DOHH2 (cell line): ENCODE results near the gene GPR45.

Experiments
- H3F3A ChIP-seq: fragments of 200-600 bp; sonication (generic), shearing (Covaris generic); 2 replicates; pipeline ENCODE4 v1.6.0; 2016; ENCODE audit warnings: antibody characterized with exemption, mild to moderate bottlenecking; ENCODE audit not compliant: control insufficient read depth, insufficient read depth
- H3K27ac ChIP-seq: fragments of 200-600 bp; sonication (generic); 2 replicates; pipeline ENCODE4 v1.5.1; 2014; ENCODE audit warnings: low read depth, mild to moderate bottlenecking, low read length, moderate library complexity
- H3K27me3 ChIP-seq: fragments of 200-600 bp; sonication (generic); 2 replicates; pipeline ENCODE4 v1.6.1; 2014; ENCODE audit warnings: mild to moderate bottlenecking, low read length, mixed read lengths; ENCODE audit not compliant: control insufficient read depth
- H3K36me3 ChIP-seq: fragments of 200-600 bp; sonication (generic); 2 replicates; pipeline ENCODE4 v1.6.1; 2014; ENCODE audit warnings: mild to moderate bottlenecking, low read length, moderate library complexity, mixed read lengths; ENCODE audit not compliant: control insufficient read depth
- H3K4me1 ChIP-seq: fragments of 200-600 bp; sonication (generic); 2 replicates; pipeline ENCODE4 v1.6.1; 2014; ENCODE audit warnings: mild to moderate bottlenecking, low read length, mixed read lengths; ENCODE audit not compliant: control insufficient read depth
- H3K4me2 ChIP-seq: fragments of 200-600 bp; sonication (generic); 2 replicates; pipeline ENCODE4 v1.6.0; 2014; ENCODE audit warnings: mild to moderate bottlenecking, low read length, moderate library complexity
- H3K4me3 ChIP-seq: fragments of 200-600 bp; sonication (generic); 2 replicates; pipeline ENCODE4 v1.5.1; 2014; ENCODE audit warnings: mild to moderate bottlenecking, low read length, mixed read lengths
- H3K79me2 ChIP-seq: fragments of 200-600 bp; sonication (generic); 2 replicates; pipeline ENCODE4 v1.6.1; 2014; ENCODE audit warnings: mild to moderate bottlenecking, low read length, mixed read lengths; ENCODE audit not compliant: control insufficient read depth
- H3K9me2 ChIP-seq: fragments of 200-600 bp; sonication (generic); replicated peaks from 2 replicates; pipeline ENCODE4 v1.6.1; 2014; ENCODE audit warnings: mild to moderate bottlenecking, low read length, mixed read lengths; ENCODE audit not compliant: control insufficient read depth
- H3K9me3 ChIP-seq: fragments of 200-600 bp; sonication (generic); 2 replicates; pipeline ENCODE4 v1.6.1; 2014; ENCODE audit warnings: antibody characterized with exemption, low read length, mixed read lengths; ENCODE audit not compliant: control insufficient read depth, insufficient read depth
- H4K20me1 ChIP-seq: fragments of 200-600 bp; sonication (generic); 2 replicates; pipeline ENCODE4 v1.6.0; 2014; ENCODE audit warnings: low read depth, mild to moderate bottlenecking, antibody characterized with exemption, low read length, moderate library complexity; ENCODE audit not compliant: control insufficient read depth, insufficient read depth
- EZH2phosphoT487 ChIP-seq: fragments of 200-600 bp; sonication (generic); IDR thresholded peaks from 2 replicates; pipeline ENCODE4 v1.6.1; 2017; ENCODE audit warnings: borderline replicate concordance, mild to moderate bottlenecking, antibody characterized with exemption, low read length, moderate library complexity, mixed read lengths
- TF ChIP-seq, protein P1 (sequence below): fragments of 200-600 bp; sonication (generic); IDR thresholded peaks from one replicate; pipeline ENCODE4 v1.5.1; 2014; ENCODE audit warnings: antibody characterized with exemption, mild to moderate bottlenecking, low read depth, low read length; ENCODE audit not compliant: poor library complexity, severe bottlenecking

GPR45 gene

DNA sequence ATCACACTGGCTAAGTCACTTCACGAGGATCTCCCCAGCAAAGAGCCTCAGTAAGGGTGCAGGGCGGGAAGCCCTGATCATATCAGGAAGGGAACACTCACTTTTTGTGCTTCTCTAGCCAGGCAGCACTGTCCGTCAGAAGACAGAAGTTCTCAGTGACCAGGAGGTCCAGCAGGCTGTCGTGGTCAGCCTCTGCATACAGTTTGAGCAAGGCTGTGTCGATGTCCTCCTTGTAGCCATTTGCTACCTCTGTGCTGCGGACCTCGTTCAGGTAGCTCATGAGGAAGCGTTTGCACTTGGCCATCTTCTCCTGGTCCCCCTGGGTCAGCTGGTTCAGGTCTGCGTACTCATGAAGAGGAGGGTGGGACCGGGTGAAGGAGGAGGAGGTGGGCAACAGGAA lies 38.7 kb downstream of the GPR45 start:
- no peak overlapping the region for H3K4me3 ChIP-seq
- H3K36me3 ChIP-seq: peaks cover 85% of the 10 kb centered on the region
- no peaks in the 10 kb centered on the region for H3K4me1 ChIP-seq
- H3K79me2 ChIP-seq: no peaks in the 10 kb centered on the region
- no peaks in the 10 kb centered on the region for H3K9me2 ChIP-seq
- no peaks in the 10 kb centered on the region for H3F3A ChIP-seq
- H4K20me1 ChIP-seq: no peaks in the 10 kb centered on the region
- TF ChIP-seq, protein P1, sequence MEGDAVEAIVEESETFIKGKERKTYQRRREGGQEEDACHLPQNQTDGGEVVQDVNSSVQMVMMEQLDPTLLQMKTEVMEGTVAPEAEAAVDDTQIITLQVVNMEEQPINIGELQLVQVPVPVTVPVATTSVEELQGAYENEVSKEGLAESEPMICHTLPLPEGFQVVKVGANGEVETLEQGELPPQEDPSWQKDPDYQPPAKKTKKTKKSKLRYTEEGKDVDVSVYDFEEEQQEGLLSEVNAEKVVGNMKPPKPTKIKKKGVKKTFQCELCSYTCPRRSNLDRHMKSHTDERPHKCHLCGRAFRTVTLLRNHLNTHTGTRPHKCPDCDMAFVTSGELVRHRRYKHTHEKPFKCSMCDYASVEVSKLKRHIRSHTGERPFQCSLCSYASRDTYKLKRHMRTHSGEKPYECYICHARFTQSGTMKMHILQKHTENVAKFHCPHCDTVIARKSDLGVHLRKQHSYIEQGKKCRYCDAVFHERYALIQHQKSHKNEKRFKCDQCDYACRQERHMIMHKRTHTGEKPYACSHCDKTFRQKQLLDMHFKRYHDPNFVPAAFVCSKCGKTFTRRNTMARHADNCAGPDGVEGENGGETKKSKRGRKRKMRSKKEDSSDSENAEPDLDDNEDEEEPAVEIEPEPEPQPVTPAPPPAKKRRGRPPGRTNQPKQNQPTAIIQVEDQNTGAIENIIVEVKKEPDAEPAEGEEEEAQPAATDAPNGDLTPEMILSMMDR: no peak
- TF ChIP-seq EZH2phosphoT487: no peak
- no peak overlapping the region for H3K27ac ChIP-seq
- H3K27me3 ChIP-seq: no peaks in the 10 kb centered on the region
- H3K9me3 ChIP-seq: no peaks in the 10 kb centered on the region
- H3K4me2 ChIP-seq: no peak overlapping the region

DNA sequence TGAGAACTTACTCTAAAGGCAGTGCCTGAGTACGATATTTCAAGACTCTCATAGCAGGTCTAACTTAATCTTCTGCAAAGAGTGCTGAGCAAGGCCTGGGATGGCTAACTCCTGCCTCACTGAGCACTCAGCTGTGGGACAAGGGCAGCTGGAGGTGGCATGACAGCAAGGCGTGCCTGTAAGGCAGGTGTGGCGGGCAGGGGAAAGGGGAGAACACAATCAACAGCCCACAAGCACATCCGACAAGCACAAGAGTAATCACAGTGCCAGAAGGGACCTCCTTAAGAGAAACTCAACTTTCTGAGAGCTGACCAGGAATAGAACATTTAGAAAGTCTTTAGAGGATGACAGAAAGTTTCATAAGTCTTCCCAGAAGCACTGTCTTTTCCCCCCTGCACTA lies 42.0 kb downstream of the GPR45 start:
- no peak overlapping the region for H3K4me3 ChIP-seq
- H3F3A ChIP-seq: no peaks in the 10 kb centered on the region
- no peaks in the 10 kb centered on the region for H3K27me3 ChIP-seq
- H3K27ac ChIP-seq: no peak overlapping the region
- TF ChIP-seq, protein P1: no peak
- TF ChIP-seq EZH2phosphoT487: no peak
- no peaks in the 10 kb centered on the region for H3K9me3 ChIP-seq
- H3K9me2 ChIP-seq: no peaks in the 10 kb centered on the region
- peaks cover 5% of the 10 kb centered on the region; the same call in 1 of the 2 replicates for H3K79me2 ChIP-seq
- H3K36me3 ChIP-seq: peaks cover 89% of the 10 kb centered on the region
- H3K4me1 ChIP-seq: no peaks in the 10 kb centered on the region
- H4K20me1 ChIP-seq: no peaks in the 10 kb centered on the region
- H3K4me2 ChIP-seq: no peak overlapping the region

- Histone ChIP-seq H4K20me1 (no peaks in the 10 kb centered on the region), H3K27me3 (no peaks in the 10 kb centered on the region), H3K27ac (no peak overlapping the region), H3K36me3 (peaks cover 93% of the 10 kb centered on the region), H3K9me3 (no peaks in the 10 kb centered on the region), H3F3A (no peaks in the 10 kb centered on the region), H3K4me1 (no peaks in the 10 kb centered on the region), H3K4me3 (no peak overlapping the region), H3K79me2 (peaks cover 7% of the 10 kb centered on the region; the same call in 1 of the 2 replicates), H3K9me2 (no peaks in the 10 kb centered on the region), H3K4me2 (no peak overlapping the region)
- TF ChIP-seq, protein P1: peak; percentile 48
- TF ChIP-seq EZH2phosphoT487: no peak
These were observed 46.1 kb downstream of the GPR45 start for GRCh38 chr2:105287692-105288091.

GRCh38 chr2:105288133-105288532 lies 46.6 kb downstream of the GPR45 start:
- Histone ChIP-seq H3K4me1 (no peaks in the 10 kb centered on the region), H3F3A (no peaks in the 10 kb centered on the region), H3K27me3 (no peaks in the 10 kb centered on the region), H3K9me3 (no peaks in the 10 kb centered on the region), H3K79me2 (peaks cover 7% of the 10 kb centered on the region; the same call in 1 of the 2 replicates), H3K9me2 (no peaks in the 10 kb centered on the region), H3K4me2 (no peak overlapping the region), H3K36me3 (peaks cover 92% of the 10 kb centered on the region), H3K27ac (no peak overlapping the region), H4K20me1 (no peaks in the 10 kb centered on the region), H3K4me3 (no peak overlapping the region)
- TF ChIP-seq, protein P1: no peak
- TF ChIP-seq EZH2phosphoT487: no peak
